SK-N-MC (cell line): ENCODE results near the gene MRGPRD.

ENCODE experiments used
- EZH2 ChIP-seq: fragments of 200-600 bp; sonication (generic); IDR thresholded peaks from one replicate; pipeline ENCODE4 v1.6.1; 2017; ENCODE audit warnings: antibody characterized with exemption
- POLR2AphosphoS5 ChIP-seq: IDR thresholded peaks from 2 replicates; pipeline ENCODE4 v1.6.1; 2012; ENCODE audit warnings: mild to moderate bottlenecking, low read depth, low read length, borderline replicate concordance

DNA sequence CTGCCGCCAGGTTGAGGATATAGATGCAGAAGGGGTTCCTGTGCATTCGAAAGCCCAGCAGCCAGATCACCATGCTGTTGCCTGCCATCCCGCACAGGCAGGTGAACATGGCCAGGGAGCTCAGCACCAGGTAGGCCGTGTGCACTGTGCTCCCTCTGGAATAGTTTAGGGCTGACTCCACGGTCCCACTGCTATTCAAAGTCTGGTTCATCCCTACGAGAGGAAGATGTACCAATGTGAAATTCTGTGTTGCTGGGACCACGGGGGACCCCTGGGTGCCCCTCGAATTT is at the start of gene MRGPRD:
- no peak for TF ChIP-seq EZH2
- TF ChIP-seq POLR2AphosphoS5 = no peak
